Body of pancreas (tissue), 4 donors: Measurements from ENCODE around the gene ACER3.

Source experiments
- POLR2A ChIP-seq, 3 donors: fragments of 450-650 bp; IDR thresholded peaks; one replicate each; pipeline ENCODE4 v1.6.1; 2016; ENCODE audit warnings: antibody characterized with exemption in 3 of 3, mild to moderate bottlenecking in 2 of 3
- TF ChIP-seq, protein P1 (sequence below), 7 experiments: fragments of 450-650 bp in 4 of 7; fragments of 200-600 bp in 3 of 7; sonication (generic) in 3 of 7; IDR thresholded peaks; one replicate each; pipeline ENCODE4 v1.5.1; 2016 to 2019; ENCODE audit warnings: antibody characterized with exemption in 7 of 7

DNA sequence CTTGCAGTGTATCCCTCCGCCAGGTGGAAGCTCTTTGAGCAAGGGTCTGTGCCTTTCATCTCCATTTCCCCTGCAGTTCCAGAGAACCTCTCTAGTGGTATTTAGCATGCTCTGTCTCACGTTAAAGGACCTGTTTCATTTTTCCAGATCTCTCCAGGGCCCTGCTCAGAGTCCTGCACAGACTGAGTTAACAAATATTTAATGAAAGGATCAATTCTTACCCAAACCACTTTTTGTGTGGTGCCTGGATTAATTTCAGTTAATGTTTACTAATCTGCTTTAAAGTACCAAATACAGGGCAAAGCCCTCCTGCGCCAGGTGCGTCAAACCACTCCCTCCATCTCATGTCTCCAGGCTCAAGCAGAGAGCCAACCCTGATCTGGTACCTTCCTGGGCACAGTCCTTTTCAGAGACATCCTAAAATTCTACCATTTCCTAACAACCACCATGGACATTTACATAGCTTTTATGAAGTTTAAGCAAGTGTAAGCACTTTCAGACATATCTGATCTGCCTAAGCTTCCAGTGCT is 18.7 kb upstream of the ACER3 start:
- TF ChIP-seq, protein P1, sequence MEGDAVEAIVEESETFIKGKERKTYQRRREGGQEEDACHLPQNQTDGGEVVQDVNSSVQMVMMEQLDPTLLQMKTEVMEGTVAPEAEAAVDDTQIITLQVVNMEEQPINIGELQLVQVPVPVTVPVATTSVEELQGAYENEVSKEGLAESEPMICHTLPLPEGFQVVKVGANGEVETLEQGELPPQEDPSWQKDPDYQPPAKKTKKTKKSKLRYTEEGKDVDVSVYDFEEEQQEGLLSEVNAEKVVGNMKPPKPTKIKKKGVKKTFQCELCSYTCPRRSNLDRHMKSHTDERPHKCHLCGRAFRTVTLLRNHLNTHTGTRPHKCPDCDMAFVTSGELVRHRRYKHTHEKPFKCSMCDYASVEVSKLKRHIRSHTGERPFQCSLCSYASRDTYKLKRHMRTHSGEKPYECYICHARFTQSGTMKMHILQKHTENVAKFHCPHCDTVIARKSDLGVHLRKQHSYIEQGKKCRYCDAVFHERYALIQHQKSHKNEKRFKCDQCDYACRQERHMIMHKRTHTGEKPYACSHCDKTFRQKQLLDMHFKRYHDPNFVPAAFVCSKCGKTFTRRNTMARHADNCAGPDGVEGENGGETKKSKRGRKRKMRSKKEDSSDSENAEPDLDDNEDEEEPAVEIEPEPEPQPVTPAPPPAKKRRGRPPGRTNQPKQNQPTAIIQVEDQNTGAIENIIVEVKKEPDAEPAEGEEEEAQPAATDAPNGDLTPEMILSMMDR (IDR thresholded peaks at IDR 0.05), result no peak
- TF ChIP-seq POLR2A (IDR thresholded peaks at IDR 0.05), result no peak
